ENCODE results near the gene CD34.
"Not testable (repeated sequence)": the region's sequence is repeated elsewhere in the genome, so short reads cannot be mapped to it uniquely, and the experiment has no call there.

The CD34 gene

GRCh38 chr1:207910591-207911354, at the start of gene CD34:
TSS of gene CD34 (minus strand) at chr1:207911125. CDS start at chr1:207911080, 45 bp downstream.
- DNase-seq = peak in 2 of 3 experiments; percentile 68 to 77

GRCh38 chr1:207960346-207960745, 49.4 kb upstream of the CD34 start:
- no peak for DNase-seq

- no peak for DNase-seq
Measured at GRCh38 chr1:207959910-207960309, 49.0 kb upstream of the CD34 start.

- no peak for DNase-seq
Measured at GRCh38 chr1:207959141-207959825, 48.4 kb upstream of the CD34 start.

- DNase-seq = no peak
Measured at GRCh38 chr1:207958376-207959139, 47.6 kb upstream of the CD34 start.

GRCh38 chr1:207956986-207957385, 46.1 kb upstream of the CD34 start:
- DNase-seq = no peak

GRCh38 chr1:207954104-207954503, 43.2 kb upstream of the CD34 start:
- no peak for DNase-seq

GRCh38 chr1:207952617-207953542, 42.0 kb upstream of the CD34 start:
- DNase-seq = no peak

GRCh38 chr1:207951652-207952051, 40.7 kb upstream of the CD34 start:
- no peak for DNase-seq

GRCh38 chr1:207950750-207951149, 39.8 kb upstream of the CD34 start:
- DNase-seq = no peak

- DNase-seq = no peak
Measured at GRCh38 chr1:207949571-207950195, 38.8 kb upstream of the CD34 start.

- DNase-seq = no peak
Measured at GRCh38 chr1:207948536-207949250, 37.8 kb upstream of the CD34 start.

GRCh38 chr1:207946756-207947155, 35.8 kb upstream of the CD34 start:
- DNase-seq = no peak

- no peak for DNase-seq
Measured at GRCh38 chr1:207944571-207944970, 33.6 kb upstream of the CD34 start.

GRCh38 chr1:207942337-207942741, 31.4 kb upstream of the CD34 start:
- not testable (repeated sequence) for DNase-seq

GRCh38 chr1:207941665-207942064, 30.7 kb upstream of the CD34 start:
- DNase-seq = no peak

GRCh38 chr1:207938016-207938415, 27.1 kb upstream of the CD34 start:
- peak in 1 of 3 experiments; percentile 13 for DNase-seq

- DNase-seq = no peak
Measured at GRCh38 chr1:207937204-207937603, 26.3 kb upstream of the CD34 start.

GRCh38 chr1:207935166-207935583, 24.2 kb upstream of the CD34 start:
- no peak for DNase-seq

GRCh38 chr1:207933205-207933800, 22.4 kb upstream of the CD34 start:
- DNase-seq = no peak

GRCh38 chr1:207926984-207927383, 16.1 kb upstream of the CD34 start:
- DNase-seq = no peak
